AG08395 (cell line): ENCODE results near the gene NBEA.
"Not testable (repeated sequence)": the region's sequence is repeated elsewhere in the genome, so short reads cannot be mapped to it uniquely, and the experiment has no call there.

ENCODE experiments used
- DNase-seq: peaks from one replicate; pipeline ENCODE4 v3.0.0; 2012; ENCODE audit warnings: mixed read lengths, low spot score

The NBEA gene

GRCh38 chr13:34944751-34945150, 2.7 kb downstream of the NBEA start:
- DNase-seq: no peak

DNA sequence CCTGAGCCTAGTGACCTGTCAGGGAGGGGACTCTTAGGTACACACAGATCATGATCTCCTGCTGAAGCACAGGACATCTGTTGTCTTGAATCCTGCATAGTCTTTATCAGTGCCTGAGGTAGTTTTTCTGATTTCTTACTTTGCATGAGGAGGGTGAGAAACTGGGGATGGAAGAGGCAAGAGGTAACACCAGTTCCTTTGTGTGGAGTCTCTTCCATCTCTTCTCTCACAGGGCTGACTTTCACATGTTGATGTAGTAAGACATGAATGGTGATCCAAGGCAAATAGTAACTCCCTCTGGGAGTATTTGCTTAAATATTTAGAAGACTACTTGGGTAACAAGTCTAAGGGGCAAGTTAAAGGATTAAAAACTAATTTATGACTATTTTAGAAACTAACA, 9.5 kb downstream of the NBEA start:
- DNase-seq: no peak

DNA sequence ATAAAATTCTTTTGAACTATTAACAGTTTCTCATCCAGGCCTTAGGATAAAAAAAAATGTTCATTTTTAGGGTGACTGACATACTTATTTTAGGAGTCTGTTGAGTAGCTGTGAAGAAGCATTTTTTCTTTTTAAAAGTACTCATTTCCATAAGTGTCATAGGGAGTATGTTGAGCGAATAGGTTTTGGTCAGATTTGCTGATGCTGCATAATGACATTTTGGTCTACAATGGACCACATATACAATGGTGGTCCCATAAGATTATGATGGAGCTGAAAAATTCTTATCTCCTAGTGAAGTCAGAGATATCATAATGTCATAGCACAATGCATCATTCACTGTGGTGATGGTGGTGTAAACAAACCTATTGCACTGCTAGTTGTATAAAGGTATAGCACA, 17.4 kb downstream of the NBEA start:
- DNase-seq: no peak

GRCh38 chr13:34964558-34964957, 22.5 kb downstream of the NBEA start:
- no peak for DNase-seq

GRCh38 chr13:34967851-34968562, 25.9 kb downstream of the NBEA start:
- DNase-seq: no peak

DNA sequence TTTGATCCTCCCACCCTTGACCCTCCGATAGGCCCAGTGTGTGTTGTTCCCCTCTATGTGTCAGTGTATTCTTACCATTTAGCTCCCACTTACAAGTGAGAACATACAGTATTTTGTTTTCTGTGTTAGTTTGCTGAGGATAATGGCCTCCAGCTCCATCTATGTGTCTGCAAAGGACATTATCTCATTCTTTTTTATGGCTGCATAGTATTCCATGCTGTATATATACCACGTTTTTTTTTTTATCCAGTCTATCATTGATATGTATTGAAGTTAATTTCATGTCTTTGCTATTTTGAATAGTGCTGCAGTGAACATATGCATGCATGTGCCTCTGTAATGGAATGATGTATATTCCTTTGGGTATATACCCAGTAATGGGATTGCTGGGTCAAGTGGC, 27.5 kb downstream of the NBEA start:
- DNase-seq: not testable (repeated sequence)

DNA sequence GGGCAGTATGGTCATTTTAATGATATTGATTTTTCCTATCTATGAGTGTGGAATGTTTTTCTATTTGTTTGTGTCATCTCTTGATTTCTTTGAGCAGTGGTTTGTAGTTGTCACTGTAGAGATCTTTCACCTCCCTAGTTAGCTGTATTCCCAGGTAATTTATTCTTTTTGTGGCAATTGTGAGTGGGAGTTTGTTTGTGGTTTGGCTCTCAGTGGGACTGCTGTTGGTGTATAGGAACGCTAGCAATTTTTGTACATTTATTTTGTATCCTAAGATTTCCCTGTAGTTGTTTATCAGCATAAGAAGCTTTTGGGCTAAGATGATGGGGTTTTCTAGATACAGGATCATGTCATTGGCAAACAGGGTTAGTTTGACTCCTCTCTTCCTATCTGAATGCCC, 28.9 kb downstream of the NBEA start:
- DNase-seq: no peak

DNA sequence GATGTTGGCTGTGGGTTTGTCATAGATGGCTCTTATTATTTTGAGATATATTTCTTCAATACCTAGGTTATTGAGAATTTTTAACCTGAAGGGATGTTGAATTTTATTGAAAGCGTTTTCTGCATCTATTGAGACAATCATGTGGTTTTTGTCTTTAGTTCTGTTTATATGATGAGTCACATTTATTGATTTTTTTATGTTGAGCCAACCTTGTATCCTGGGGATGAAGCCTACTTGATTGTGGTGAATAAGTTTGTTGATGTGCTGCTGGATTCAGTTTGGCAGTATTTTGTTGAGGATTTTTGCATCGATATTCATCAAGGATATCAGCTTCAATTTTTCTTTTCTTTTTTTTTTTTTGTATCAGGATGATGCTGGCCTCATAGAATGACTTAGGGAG, 29.4 kb downstream of the NBEA start:
- no peak for DNase-seq

- not testable (repeated sequence) for DNase-seq
Observed at GRCh38 chr13:34985199-34985598, 43.1 kb downstream of the NBEA start.

GRCh38 chr13:34988330-34988791, 46.3 kb downstream of the NBEA start:
- no peak for DNase-seq

GRCh38 chr13:34990399-34991214, 48.5 kb downstream of the NBEA start:
- no peak for DNase-seq

GRCh38 chr13:34993470-34993869, 51.4 kb downstream of the NBEA start:
- no peak for DNase-seq

DNA sequence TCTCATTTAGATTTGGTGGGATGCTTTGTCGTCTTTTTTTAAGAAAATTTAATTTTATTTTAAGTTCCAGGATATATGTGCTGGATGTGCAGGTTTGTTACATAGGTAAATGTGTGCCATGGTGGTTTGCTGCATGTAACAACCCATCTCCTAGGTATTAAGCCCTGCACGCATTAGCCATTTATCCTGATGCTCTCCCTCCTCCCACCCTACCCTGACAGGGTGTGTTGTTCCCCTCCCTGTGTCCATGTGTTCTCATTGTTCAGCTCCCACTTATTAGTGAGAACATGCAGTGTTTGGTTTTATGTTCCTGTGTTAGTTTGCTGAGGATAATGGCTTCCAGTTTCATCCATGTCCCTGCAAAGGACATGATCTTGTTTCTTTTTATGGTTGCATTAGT, 61.7 kb downstream of the NBEA start:
- DNase-seq: not testable (repeated sequence)

- no peak for DNase-seq
Observed at GRCh38 chr13:35005051-35005450, 63.0 kb downstream of the NBEA start.

DNA sequence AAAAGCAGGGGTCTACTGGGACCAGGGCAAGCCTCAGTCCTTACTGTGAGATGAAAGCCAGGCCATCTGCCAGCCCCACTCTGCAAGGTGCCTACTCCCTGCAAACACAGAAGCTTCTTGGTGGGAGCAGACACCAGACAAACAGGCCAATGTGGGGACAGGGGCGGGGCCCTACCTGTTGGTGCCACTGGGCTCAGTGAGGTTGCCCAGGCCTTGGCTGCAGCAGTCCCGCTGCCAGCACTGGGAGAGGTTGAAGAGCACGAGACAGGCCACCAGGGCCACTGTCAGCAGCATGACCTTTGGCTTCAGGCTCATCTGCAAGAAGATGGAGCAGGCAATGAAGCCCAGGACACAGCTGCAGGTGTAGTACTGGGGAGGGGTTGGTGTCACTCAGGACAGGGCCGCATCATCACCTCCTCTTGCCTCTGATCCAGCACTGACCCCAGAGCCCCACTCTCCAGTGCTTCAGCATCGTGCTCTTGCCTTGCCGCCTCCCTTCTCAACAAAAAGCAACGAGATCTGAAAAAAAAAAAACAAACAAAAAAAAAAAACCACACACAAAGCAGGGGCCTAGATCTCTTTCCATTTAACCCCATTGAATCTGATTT, 72.6 kb downstream of the NBEA start:
- DNase-seq: no peak

DNA sequence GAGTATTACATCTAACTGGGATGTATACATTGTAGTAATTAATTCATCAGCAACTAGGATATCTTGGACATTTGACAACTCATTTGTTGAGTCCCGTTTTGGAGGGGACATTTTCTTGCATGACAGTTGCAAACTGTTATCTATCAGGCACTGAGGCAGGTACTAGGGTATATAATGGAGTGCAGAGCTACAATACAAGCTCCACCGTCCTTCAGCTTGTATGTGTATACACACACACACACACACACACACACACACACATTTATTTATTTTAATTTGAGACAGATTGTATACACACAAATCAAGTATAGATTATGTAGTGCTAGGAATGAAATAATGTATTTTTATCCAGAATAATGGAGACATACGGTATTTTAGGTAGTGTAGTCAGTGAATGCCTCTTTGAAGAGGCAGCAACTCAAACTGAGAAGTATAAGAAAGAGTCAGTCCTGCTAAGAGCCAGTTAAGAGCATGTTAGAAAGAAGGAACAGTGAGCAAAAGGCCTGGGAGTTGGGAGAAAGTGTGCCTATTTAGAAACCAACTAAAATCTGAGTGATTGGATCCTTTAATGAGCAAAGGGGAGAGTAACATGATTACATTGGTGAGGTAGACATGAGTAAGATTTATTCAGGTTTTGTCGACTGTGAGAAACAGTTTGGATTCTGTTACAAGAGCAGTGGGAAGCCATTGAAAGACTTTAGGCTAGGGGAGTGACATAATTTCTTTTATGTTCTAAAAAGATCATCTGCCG, 74.5 kb downstream of the NBEA start:
- no peak for DNase-seq

GRCh38 chr13:35025314-35025713, 83.2 kb downstream of the NBEA start:
- no peak for DNase-seq

DNA sequence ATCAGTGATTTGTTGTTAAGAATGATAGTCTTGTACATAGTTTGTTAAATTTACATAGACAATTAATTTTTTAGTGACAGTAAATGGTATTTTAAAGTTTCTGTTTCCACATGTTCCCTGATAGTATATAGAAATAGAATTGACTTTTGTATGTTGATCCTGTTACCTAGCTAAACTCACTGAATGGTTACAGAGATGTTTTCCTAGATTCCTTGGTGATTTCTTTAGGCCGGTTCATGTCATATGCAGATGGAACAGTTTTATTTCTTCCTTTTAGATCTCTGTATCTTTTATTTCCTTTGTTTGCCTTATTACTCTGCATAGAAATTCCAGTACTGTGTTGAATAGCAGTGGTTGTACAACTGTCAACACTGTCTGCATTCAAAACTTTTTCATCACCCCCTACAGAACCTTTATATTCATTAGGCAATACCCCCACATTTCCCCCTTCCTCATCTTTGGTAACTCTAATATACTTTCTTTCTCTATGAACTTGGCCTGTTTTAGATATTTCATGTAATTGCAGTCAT, 86.3 kb downstream of the NBEA start:
- DNase-seq: no peak

DNA sequence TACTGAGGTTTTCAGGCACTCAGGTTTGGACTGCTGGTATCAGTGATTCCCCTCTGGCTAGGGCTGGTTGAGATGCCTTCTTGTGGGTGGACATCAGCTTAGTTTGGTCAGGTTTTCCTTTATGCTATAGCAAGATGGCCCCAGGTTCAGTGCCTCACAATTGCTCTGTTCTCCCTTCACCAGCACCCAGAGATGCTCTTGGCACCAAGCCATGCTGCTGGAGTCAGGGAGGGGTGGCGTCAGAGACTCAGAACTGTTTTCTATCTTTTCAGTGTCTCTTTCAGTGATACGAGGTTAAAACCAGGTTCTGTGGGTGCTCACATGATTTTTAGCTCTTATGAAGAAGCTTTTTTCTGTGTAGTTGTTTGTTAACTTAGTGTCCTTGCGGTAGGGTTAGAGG, 96.9 kb downstream of the NBEA start:
- no peak for DNase-seq

DNA sequence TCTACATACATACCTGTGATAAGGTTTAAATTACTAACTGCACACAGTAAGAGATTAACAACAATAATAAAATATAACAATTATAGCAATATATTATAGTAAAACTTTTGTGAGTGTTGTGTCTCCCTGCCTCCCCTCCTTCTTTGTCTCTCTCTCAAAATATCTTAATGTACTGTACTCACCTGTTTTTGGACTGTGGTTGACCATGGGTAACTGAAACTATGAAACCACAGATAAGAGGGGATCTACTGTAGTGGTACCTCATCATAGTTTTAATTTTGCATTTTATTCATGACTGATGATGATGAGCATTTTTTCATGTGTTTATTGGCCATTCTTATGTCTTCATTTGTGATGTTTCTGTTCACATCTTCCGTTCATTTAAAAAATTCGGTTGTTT, 104.5 kb downstream of the NBEA start:
- no peak for DNase-seq

GRCh38 chr13:35055705-35056104, 113.6 kb downstream of the NBEA start:
- no peak for DNase-seq

GRCh38 chr13:35057858-35058257, 115.8 kb downstream of the NBEA start:
- no peak for DNase-seq
